ENCODE measurements around the gene ACVR1C.

The ACVR1C gene

DNA sequence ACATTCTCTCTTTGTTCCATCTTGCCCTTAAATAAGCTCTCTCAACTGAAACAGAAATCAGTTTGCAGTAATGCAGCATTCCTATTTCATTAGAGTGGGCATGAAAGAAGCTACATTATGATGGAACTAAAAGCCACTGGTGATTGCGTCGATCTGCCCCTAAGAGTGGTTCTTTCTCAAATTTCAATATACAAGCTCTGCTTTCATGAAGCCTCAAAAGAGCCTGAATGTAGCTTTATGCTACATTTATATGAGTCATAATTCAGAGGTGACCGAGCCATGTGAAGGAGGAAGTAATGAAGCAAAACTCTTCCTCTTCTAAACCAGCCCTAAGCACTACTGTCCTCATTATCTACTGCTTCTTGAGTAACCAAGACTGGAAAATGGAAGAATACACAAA, 120.0 kb downstream of the ACVR1C start:
- FAIRE-seq (no peak), DNase-seq (ENCODE audit: insufficient read length, low spot score) (no peak)
- TF ChIP-seq POLR2A (IDR thresholded peaks at IDR 0.05; ENCODE audit: low read depth, low read length), result no peak
- no peak for TF ChIP-seq TAF1 (IDR thresholded peaks at IDR 0.05; ENCODE audit: low read depth, low read length)
- TF ChIP-seq POU2F2 (IDR thresholded peaks at IDR 0.05; ENCODE audit: low read depth, low read length), result no peak
- no peak for TF ChIP-seq SPI1 (IDR thresholded peaks at IDR 0.05; ENCODE audit: low read depth, low read length)
- TF ChIP-seq PAX5 (IDR thresholded peaks at IDR 0.05; ENCODE audit: insufficient read depth, low read length, severe bottlenecking), result no peak
- TF ChIP-seq POLR2AphosphoS5 (IDR thresholded peaks at IDR 0.05; ENCODE audit: low read depth, low read length), result no peak

DNA sequence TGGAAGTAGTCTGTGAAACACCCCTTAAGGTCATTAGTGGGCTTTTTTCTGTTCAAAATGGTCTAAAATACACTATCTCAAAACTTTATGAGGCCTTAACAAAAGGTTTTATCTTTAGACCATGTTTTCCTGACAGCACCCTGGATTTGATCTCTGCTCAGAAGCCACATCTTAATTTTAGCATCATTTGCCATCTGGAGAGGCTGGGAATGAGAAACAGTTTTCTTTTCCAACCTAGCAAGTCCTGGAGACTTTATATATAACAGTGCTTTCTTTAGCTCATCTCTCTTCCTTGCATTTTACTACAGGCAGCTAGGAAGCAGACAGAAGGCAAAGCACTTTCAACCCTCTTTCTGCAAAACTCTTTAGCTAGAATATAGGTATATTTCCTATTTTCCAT, 122.1 kb downstream of the ACVR1C start:
- DNase-seq (ENCODE audit: insufficient read length, low spot score), result no peak
- TF ChIP-seq POLR2AphosphoS5 (IDR thresholded peaks at IDR 0.05; ENCODE audit: low read depth, low read length) (no peak), PAX5 (IDR thresholded peaks at IDR 0.05; ENCODE audit: insufficient read depth, low read length, severe bottlenecking) (no peak), POU2F2 (IDR thresholded peaks at IDR 0.05; ENCODE audit: low read depth, low read length) (no peak), POLR2A (IDR thresholded peaks at IDR 0.05; ENCODE audit: low read depth, low read length) (no peak), SPI1 (IDR thresholded peaks at IDR 0.05; ENCODE audit: low read depth, low read length) (no peak), TAF1 (IDR thresholded peaks at IDR 0.05; ENCODE audit: low read depth, low read length) (no peak)
- FAIRE-seq, result no peak

DNA sequence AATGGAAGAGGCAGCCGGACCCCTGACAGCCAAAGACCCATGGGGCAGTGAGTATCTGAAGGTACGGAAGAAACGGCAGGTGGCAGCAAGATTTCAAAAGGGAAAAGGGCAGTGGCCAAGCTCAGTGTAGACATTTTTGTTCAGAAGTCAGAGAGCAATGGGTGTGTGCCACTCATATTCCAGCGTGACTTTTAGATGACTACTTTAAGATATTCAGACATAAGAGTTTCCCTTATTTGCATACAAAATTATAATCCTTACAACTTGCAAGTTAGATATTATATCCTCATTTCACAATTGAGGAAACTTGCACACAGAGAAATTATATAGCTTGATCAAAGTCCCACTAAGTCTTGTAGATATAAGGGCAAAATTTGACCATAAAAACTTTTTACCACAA, 124.0 kb downstream of the ACVR1C start:
- no peak for DNase-seq (ENCODE audit: insufficient read length, low spot score)
- no peak for FAIRE-seq
- TF ChIP-seq POLR2AphosphoS5 (IDR thresholded peaks at IDR 0.05; ENCODE audit: low read depth, low read length) (no peak), POU2F2 (IDR thresholded peaks at IDR 0.05; ENCODE audit: low read depth, low read length) (no peak), PAX5 (IDR thresholded peaks at IDR 0.05; ENCODE audit: insufficient read depth, low read length, severe bottlenecking) (no peak), POLR2A (IDR thresholded peaks at IDR 0.05; ENCODE audit: low read depth, low read length) (no peak), SPI1 (IDR thresholded peaks at IDR 0.05; ENCODE audit: low read depth, low read length) (no peak), TAF1 (IDR thresholded peaks at IDR 0.05; ENCODE audit: low read depth, low read length) (no peak)

DNA sequence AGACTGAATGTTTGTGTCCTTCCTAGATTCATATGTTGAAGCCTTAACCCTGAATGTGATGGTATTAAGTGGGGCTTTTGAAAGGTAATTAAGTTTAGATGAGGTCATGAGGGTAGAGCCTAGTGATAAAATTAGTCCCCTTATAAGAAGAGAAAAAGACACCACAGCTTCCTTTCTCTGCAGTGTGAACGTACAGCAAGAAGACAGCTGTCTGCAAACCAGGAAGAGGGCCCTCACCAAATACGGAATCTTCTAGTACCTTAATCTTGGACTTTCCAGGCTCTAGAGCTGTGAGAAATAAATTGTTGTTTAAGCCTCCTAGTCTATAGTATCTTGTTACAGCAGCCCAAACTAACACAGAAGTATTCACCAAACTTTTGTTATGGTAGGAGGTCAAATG, 127.6 kb downstream of the ACVR1C start:
- no peak for DNase-seq (ENCODE audit: insufficient read length, low spot score)
- FAIRE-seq, result no peak
- TF ChIP-seq POLR2A (IDR thresholded peaks at IDR 0.05; ENCODE audit: low read depth, low read length) (no peak), SPI1 (IDR thresholded peaks at IDR 0.05; ENCODE audit: low read depth, low read length) (no peak), POLR2AphosphoS5 (IDR thresholded peaks at IDR 0.05; ENCODE audit: low read depth, low read length) (no peak), TAF1 (IDR thresholded peaks at IDR 0.05; ENCODE audit: low read depth, low read length) (no peak), POU2F2 (IDR thresholded peaks at IDR 0.05; ENCODE audit: low read depth, low read length) (no peak)

DNA sequence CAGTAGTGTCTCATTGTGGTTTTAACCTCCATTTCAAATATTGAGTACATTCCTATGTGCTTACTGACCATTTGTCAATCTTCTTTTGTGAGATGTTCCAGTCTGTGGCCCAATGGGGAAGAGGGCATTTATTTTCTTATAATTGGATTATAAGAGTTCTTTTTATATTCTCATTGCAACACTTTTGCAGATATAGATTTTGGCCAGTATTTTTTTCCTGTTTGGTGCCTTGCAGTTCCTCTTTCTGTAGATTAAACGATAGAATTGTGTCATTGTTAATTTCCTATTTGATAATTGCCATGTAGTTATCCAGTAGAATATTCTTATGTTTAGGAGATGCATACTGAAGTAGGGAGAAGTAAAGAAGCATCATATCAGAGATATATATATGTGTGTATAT, 128.3 kb downstream of the ACVR1C start:
- FAIRE-seq (no peak), DNase-seq (ENCODE audit: insufficient read length, low spot score) (no peak)
- TF ChIP-seq TAF1 (IDR thresholded peaks at IDR 0.05; ENCODE audit: low read depth, low read length) (no peak), POLR2AphosphoS5 (IDR thresholded peaks at IDR 0.05; ENCODE audit: low read depth, low read length) (no peak), SPI1 (IDR thresholded peaks at IDR 0.05; ENCODE audit: low read depth, low read length) (0 out of 2 replicates have a peak, but pooled peaks have one; percentile 8), POU2F2 (IDR thresholded peaks at IDR 0.05; ENCODE audit: low read depth, low read length) (no peak)

DNA sequence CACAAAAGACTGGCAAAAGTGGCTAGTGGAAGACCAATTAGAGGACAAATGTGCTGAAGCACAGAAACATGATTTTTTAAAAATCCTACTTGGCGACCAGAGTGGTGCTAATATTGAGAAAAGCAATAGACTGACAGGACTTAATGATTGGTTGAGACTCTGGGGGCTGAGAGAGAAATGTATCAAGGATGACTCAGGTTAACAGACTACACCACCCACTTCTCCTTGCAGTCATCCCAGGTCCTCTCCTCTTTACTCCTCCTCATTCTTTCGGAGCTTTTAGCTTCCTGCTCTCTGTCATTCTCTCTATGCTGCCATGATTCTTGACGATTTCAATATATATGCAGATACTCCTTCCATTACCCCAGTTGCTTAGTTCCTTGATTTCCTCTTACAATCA, 130.2 kb downstream of the ACVR1C start:
- TF ChIP-seq PAX5 (IDR thresholded peaks at IDR 0.05; ENCODE audit: insufficient read depth, low read length, severe bottlenecking) (no peak), TAF1 (IDR thresholded peaks at IDR 0.05; ENCODE audit: low read depth, low read length) (no peak), POLR2A (IDR thresholded peaks at IDR 0.05; ENCODE audit: low read depth, low read length) (no peak), POLR2AphosphoS5 (IDR thresholded peaks at IDR 0.05; ENCODE audit: low read depth, low read length) (no peak), POU2F2 (IDR thresholded peaks at IDR 0.05; ENCODE audit: low read depth, low read length) (no peak), SPI1 (IDR thresholded peaks at IDR 0.05; ENCODE audit: low read depth, low read length) (no peak)
- no peak for DNase-seq (ENCODE audit: insufficient read length, low spot score)
- FAIRE-seq, result no peak

DNA sequence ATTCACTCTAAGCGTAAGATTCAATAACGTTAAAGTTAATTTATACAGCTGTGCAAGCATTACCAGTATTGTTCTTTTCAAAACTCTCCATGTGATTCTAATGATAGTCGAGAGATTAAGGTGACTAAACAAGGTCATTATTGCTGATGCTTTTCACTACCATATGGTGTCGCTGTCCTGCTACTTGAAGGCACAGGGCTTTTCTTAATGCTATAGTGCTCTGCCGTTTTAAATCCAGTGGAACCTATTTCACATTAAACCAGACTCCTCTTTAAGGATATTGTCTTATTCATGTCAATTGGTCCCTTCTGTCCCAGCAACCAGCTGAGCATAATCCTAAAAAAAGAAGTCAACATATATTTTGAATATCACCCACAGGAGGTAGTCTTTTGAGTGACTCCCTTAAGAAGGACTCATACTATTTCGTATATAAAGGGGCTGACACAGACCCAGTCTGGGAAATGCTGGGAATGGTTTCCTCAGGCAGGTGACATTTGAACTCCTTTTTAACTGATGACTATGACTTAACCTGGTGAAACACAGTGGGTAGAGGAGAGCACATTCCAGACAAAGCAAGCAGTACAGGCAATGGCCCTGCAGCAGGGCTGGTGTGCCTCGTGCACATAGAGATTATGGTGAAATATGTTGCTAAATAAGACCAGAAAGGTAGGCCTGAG, 130.9 kb downstream of the ACVR1C start:
- TF ChIP-seq POLR2A (IDR thresholded peaks at IDR 0.05; ENCODE audit: low read depth, low read length), result no peak
- TF ChIP-seq POU2F2 (IDR thresholded peaks at IDR 0.05; ENCODE audit: low read depth, low read length), result no peak
- no peak for TF ChIP-seq SPI1 (IDR thresholded peaks at IDR 0.05; ENCODE audit: low read depth, low read length)
- TF ChIP-seq POLR2AphosphoS5 (IDR thresholded peaks at IDR 0.05; ENCODE audit: low read depth, low read length), result no peak
- TF ChIP-seq TAF1 (IDR thresholded peaks at IDR 0.05; ENCODE audit: low read depth, low read length), result no peak
- no peak for TF ChIP-seq PAX5 (IDR thresholded peaks at IDR 0.05; ENCODE audit: insufficient read depth, low read length, severe bottlenecking)
- FAIRE-seq, result peak; percentile 90
- peak; percentile 10 for DNase-seq (ENCODE audit: insufficient read length, low spot score)

DNA sequence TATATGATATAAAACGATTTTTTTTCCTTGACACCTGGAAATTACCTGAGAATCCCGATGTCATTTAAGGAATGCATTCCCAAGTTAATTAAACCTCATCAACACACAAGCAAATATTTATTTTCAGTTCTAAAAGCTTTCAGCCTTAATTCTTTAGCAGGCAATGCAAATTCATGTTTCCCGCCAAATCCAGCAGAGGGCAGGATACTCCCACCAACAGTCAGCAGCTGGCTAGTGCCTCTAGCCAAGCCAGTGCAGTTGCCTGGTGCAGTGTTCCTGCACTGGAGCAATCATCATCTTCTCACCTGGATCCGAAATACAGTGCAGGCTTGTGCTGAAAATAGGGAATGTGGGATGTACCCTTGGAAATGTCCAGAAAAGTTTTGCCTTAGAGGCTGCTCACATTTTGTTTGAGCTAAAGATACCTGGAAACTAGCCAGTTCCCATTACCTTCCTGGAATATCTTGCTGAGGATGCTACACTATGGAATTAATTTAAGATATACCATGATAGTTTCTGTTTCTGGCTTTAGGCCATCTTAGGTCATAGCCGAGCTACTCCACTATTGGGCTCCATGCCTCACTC, 136.4 kb downstream of the ACVR1C start:
- peak; percentile 37 for DNase-seq (ENCODE audit: insufficient read length, low spot score)
- FAIRE-seq, result peak; percentile 93
- TF ChIP-seq TAF1 (IDR thresholded peaks at IDR 0.05; ENCODE audit: low read depth, low read length), result no peak
- no peak for TF ChIP-seq POLR2A (IDR thresholded peaks at IDR 0.05; ENCODE audit: low read depth, low read length)
- no peak for TF ChIP-seq SPI1 (IDR thresholded peaks at IDR 0.05; ENCODE audit: low read depth, low read length)
- no peak for TF ChIP-seq POLR2AphosphoS5 (IDR thresholded peaks at IDR 0.05; ENCODE audit: low read depth, low read length)
- no peak for TF ChIP-seq PAX5 (IDR thresholded peaks at IDR 0.05; ENCODE audit: insufficient read depth, low read length, severe bottlenecking)
- peak; percentile 80; the same call in 1 of the 2 replicates for TF ChIP-seq POU2F2 (IDR thresholded peaks at IDR 0.05; ENCODE audit: low read depth, low read length)

DNA sequence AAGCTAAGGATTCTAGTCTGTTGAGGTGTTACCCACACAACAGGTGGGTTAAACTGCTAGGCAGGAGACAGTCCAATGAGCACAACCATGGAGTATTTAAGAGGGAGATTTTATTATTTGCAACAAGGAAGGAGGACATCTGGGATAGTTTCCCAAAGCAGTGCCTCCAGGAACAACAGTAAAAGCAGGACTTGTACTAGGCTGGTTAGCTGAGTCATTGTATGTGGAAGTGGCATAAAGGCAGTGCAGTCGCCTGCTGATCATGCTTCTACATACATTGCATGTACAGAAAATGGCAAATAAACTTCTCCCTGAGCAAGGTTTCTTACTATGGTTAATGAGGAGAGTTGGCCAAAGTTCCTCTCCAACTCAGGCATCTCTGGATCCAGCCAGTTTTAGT, 138.7 kb downstream of the ACVR1C start:
- FAIRE-seq, result peak; percentile 55
- TF ChIP-seq TAF1 (IDR thresholded peaks at IDR 0.05; ENCODE audit: low read depth, low read length) (no peak), PAX5 (IDR thresholded peaks at IDR 0.05; ENCODE audit: insufficient read depth, low read length, severe bottlenecking) (no peak), POLR2A (IDR thresholded peaks at IDR 0.05; ENCODE audit: low read depth, low read length) (no peak)

DNA sequence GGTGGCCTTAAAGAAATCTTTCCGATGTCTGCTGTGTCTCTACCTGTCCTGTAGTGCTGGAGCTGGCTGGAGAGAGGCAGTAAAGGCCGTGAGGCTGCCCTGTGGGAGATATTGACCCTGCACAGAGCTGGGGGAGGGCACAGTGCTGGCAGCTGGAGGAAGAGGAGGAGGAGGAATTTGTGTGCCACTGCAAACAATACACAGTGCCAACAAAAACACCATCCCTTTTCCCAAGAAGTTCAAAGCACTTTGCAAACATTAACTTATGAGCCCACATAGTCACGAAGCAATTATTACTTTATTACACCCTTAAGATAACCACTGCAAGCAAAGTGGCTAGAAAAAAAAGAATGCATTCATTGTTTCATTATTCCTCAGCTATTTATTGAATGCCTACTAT, 139.8 kb downstream of the ACVR1C start:
- DNase-seq (ENCODE audit: insufficient read length, low spot score) (no peak), FAIRE-seq (no peak)
- TF ChIP-seq POLR2AphosphoS5 (IDR thresholded peaks at IDR 0.05; ENCODE audit: low read depth, low read length) (no peak), SPI1 (IDR thresholded peaks at IDR 0.05; ENCODE audit: low read depth, low read length) (no peak), POLR2A (IDR thresholded peaks at IDR 0.05; ENCODE audit: low read depth, low read length) (no peak), PAX5 (IDR thresholded peaks at IDR 0.05; ENCODE audit: insufficient read depth, low read length, severe bottlenecking) (no peak), POU2F2 (IDR thresholded peaks at IDR 0.05; ENCODE audit: low read depth, low read length) (no peak), TAF1 (IDR thresholded peaks at IDR 0.05; ENCODE audit: low read depth, low read length) (no peak)

More for the DNA sequence above, 138.7 kb downstream of the ACVR1C start:
- DNase-seq (ENCODE audit: insufficient read length, low spot score), result no peak
